ENCODE results near the gene CLDN9. TPM values are rescaled to one million over a fixed set of nuclear protein-coding genes. Genes with fewer than 3 reads are reported as not detected.

CLDN9 gene
- total and polyA plus RNA-seq, 9 of the 15 experiments (the other 6 are each of a cell fraction or from before 2014, with no cell fraction given), result 0.12 to 0.44 (median 0.22) TPM; not detected in 4

- TF ChIP-seq ZNF639 (CRISPR knock-in tag; conservative IDR thresholded peaks at IDR 0.05 in 1 of 2, IDR thresholded peaks at IDR 0.05 in 1 of 2) (no peak; a peak in 1 of 4 replicates), SAFB (IDR thresholded peaks at IDR 0.05; ENCODE audit: borderline replicate concordance, low read depth, low read length) (0 out of 2 replicates have a peak, but pooled peaks have one; percentile 24), DNMT1 (IDR thresholded peaks at IDR 0.05) (no peak), KLF6 (CRISPR knock-in tag; IDR thresholded peaks at IDR 0.05; ENCODE audit: borderline replicate concordance) (no peak), U2AF1 (optimal IDR thresholded peaks at IDR 0.05; ENCODE audit: low read depth, low read length) (peak; percentile 52), ZNF408 (CRISPR knock-in tag; IDR thresholded peaks at IDR 0.05; ENCODE audit: low read depth) (no peak), NCOA1 (IDR thresholded peaks at IDR 0.05; ENCODE audit: low read depth) (no peak), MTA3 (IDR thresholded peaks at IDR 0.05; ENCODE audit: borderline replicate concordance) (peak; percentile 76), NRF1 (conservative IDR thresholded peaks at IDR 0.05 in 1 of 2, IDR thresholded peaks at IDR 0.05 in 1 of 2) (peak; percentile 56 to 68), ZFP30 (CRISPR knock-in tag; IDR thresholded peaks at IDR 0.05; ENCODE audit: borderline replicate concordance) (no peak), ZKSCAN8 (CRISPR knock-in tag; IDR thresholded peaks at IDR 0.05) (no peak), TAL1 (IDR thresholded peaks at IDR 0.05) (no peak), SMAD4 (CRISPR knock-in tag; conservative IDR thresholded peaks at IDR 0.05) (peak; percentile 78), DIDO1 (tag; IDR thresholded peaks at IDR 0.05; ENCODE audit: low read depth) (no peak), CAMTA2 (CRISPR knock-in tag; conservative IDR thresholded peaks at IDR 0.05) (0 out of 2 replicates have a peak, but pooled peaks have one; percentile 21)
- TF ChIP-seq, protein P1, sequence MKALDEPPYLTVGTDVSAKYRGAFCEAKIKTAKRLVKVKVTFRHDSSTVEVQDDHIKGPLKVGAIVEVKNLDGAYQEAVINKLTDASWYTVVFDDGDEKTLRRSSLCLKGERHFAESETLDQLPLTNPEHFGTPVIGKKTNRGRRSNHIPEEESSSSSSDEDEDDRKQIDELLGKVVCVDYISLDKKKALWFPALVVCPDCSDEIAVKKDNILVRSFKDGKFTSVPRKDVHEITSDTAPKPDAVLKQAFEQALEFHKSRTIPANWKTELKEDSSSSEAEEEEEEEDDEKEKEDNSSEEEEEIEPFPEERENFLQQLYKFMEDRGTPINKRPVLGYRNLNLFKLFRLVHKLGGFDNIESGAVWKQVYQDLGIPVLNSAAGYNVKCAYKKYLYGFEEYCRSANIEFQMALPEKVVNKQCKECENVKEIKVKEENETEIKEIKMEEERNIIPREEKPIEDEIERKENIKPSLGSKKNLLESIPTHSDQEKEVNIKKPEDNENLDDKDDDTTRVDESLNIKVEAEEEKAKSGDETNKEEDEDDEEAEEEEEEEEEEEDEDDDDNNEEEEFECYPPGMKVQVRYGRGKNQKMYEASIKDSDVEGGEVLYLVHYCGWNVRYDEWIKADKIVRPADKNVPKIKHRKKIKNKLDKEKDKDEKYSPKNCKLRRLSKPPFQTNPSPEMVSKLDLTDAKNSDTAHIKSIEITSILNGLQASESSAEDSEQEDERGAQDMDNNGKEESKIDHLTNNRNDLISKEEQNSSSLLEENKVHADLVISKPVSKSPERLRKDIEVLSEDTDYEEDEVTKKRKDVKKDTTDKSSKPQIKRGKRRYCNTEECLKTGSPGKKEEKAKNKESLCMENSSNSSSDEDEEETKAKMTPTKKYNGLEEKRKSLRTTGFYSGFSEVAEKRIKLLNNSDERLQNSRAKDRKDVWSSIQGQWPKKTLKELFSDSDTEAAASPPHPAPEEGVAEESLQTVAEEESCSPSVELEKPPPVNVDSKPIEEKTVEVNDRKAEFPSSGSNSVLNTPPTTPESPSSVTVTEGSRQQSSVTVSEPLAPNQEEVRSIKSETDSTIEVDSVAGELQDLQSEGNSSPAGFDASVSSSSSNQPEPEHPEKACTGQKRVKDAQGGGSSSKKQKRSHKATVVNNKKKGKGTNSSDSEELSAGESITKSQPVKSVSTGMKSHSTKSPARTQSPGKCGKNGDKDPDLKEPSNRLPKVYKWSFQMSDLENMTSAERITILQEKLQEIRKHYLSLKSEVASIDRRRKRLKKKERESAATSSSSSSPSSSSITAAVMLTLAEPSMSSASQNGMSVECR (CRISPR knock-in tag; IDR thresholded peaks at IDR 0.05), result peak; percentile 63; the same call in 1 of the 2 replicates
- TF ChIP-seq, protein P2, sequence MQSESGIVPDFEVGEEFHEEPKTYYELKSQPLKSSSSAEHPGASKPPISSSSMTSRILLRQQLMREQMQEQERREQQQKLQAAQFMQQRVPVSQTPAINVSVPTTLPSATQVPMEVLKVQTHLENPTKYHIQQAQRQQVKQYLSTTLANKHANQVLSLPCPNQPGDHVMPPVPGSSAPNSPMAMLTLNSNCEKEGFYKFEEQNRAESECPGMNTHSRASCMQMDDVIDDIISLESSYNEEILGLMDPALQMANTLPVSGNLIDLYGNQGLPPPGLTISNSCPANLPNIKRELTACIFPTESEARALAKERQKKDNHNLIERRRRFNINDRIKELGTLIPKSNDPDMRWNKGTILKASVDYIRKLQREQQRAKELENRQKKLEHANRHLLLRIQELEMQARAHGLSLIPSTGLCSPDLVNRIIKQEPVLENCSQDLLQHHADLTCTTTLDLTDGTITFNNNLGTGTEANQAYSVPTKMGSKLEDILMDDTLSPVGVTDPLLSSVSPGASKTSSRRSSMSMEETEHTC (IDR thresholded peaks at IDR 0.05), result no peak
- TF ChIP-seq, protein P3, sequence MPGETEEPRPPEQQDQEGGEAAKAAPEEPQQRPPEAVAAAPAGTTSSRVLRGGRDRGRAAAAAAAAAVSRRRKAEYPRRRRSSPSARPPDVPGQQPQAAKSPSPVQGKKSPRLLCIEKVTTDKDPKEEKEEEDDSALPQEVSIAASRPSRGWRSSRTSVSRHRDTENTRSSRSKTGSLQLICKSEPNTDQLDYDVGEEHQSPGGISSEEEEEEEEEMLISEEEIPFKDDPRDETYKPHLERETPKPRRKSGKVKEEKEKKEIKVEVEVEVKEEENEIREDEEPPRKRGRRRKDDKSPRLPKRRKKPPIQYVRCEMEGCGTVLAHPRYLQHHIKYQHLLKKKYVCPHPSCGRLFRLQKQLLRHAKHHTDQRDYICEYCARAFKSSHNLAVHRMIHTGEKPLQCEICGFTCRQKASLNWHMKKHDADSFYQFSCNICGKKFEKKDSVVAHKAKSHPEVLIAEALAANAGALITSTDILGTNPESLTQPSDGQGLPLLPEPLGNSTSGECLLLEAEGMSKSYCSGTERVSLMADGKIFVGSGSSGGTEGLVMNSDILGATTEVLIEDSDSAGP (CRISPR knock-in tag; IDR thresholded peaks at IDR 0.05), result no peak
Measured at GRCh38 chr16:2969545-2970521, 42.9 kb upstream of the CLDN9 start (continued).
